ENCODE measurements around the gene NBEAL2. TPM values are rescaled to one million over a fixed set of nuclear protein-coding genes. Genes with fewer than 3 reads are reported as not detected.
"Not testable (repeated sequence)": the region's sequence is repeated elsewhere in the genome, so short reads cannot be mapped to it uniquely, and the experiment has no call there.

NBEAL2 gene
- total RNA-seq, 4 donors from 2014 or later = 317 to 865 (median 347) TPM

- no peak for TF ChIP-seq EP300 (IDR thresholded peaks at IDR 0.05)
- WGBS = 86% methylated on average over 1 of the region's 1 CpG
- peaks cover 64% of the 10 kb centered on the region for H3K4me1 ChIP-seq
Observed at GRCh38 chr3:46960835-46961234, 18.6 kb upstream of the NBEAL2 start.

GRCh38 chr3:46962427-46962826 is 17.0 kb upstream of the NBEAL2 start:
- Histone ChIP-seq H3K27ac (no peak overlapping the region), H3K4me3 (no peak overlapping the region), H3K27me3 (no peaks in the 10 kb centered on the region), H3K4me1 (peaks cover 61% of the 10 kb centered on the region), H3K9me3 (no peaks in the 10 kb centered on the region), H3K36me3 (no peaks in the 10 kb centered on the region)
- 96% methylated on average over 1 of the region's 1 CpG for WGBS
- no peak for TF ChIP-seq POLR2AphosphoS5 (IDR thresholded peaks at IDR 0.05)
- TF ChIP-seq POLR2A (IDR thresholded peaks at IDR 0.05) = no peak
- no peak for TF ChIP-seq EP300 (IDR thresholded peaks at IDR 0.05)
- no peak for TF ChIP-seq CTCF (IDR thresholded peaks at IDR 0.05)
- DNase-seq (ENCODE audit: low spot score in 2 of 2) = no peak

More at GRCh38 chr3:46960835-46961234, 18.6 kb upstream of the NBEAL2 start:
- Histone ChIP-seq H3K36me3 (no peaks in the 10 kb centered on the region), H3K27ac (peak overlapping the region; percentile 68), H3K4me3 (no peak overlapping the region), H3K27me3 (no peaks in the 10 kb centered on the region), H3K9me3 (no peaks in the 10 kb centered on the region)
- no peak for DNase-seq (ENCODE audit: low spot score in 2 of 2)

DNA sequence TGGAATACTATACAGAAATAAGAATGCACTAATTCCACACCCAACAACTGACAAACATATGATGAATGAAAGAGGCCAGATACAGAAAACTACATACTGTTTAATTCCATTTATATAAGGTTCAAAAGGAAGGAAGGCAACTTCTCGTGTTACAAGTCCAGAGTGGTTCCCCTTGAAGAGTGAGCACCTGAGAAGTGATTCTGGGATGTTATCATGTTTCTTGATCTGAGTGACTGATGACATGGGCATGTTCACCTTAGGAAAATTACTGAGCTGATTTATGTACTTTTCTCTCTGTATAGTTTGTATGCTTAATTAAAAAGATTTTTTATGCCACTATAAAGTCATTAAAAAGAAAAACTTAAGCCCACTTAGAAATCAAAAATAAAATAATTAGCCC is 16.5 kb upstream of the NBEAL2 start:
- TF ChIP-seq CTCF (IDR thresholded peaks at IDR 0.05) (no peak), POLR2A (IDR thresholded peaks at IDR 0.05) (no peak), EP300 (IDR thresholded peaks at IDR 0.05) (no peak), POLR2AphosphoS5 (IDR thresholded peaks at IDR 0.05) (no peak)
- no peaks in the 10 kb centered on the region for H3K27me3 ChIP-seq
- 54% methylated on average over 1 of the region's 1 CpG for WGBS
- no peak overlapping the region for H3K4me3 ChIP-seq
- no peaks in the 10 kb centered on the region for H3K36me3 ChIP-seq
- H3K27ac ChIP-seq = no peak overlapping the region
- no peak for DNase-seq (ENCODE audit: low spot score in 2 of 2)
- H3K9me3 ChIP-seq = no peaks in the 10 kb centered on the region
- peaks cover 65% of the 10 kb centered on the region for H3K4me1 ChIP-seq

GRCh38 chr3:46964038-46964590 is 15.4 kb upstream of the NBEAL2 start:
- 77% methylated on average over 7 of the region's 36 CpGs for WGBS

GRCh38 chr3:46965151-46965550 is 14.3 kb upstream of the NBEAL2 start:
- Histone ChIP-seq H3K9me3 (no peaks in the 10 kb centered on the region), H3K4me1 (peaks cover 65% of the 10 kb centered on the region), H3K4me3 (no peak overlapping the region), H3K36me3 (no peaks in the 10 kb centered on the region), H3K27me3 (no peaks in the 10 kb centered on the region), H3K27ac (no peak overlapping the region)
- TF ChIP-seq EP300 (IDR thresholded peaks at IDR 0.05) (no peak), CTCF (IDR thresholded peaks at IDR 0.05) (no peak), POLR2A (IDR thresholded peaks at IDR 0.05) (no peak), POLR2AphosphoS5 (IDR thresholded peaks at IDR 0.05) (no peak)
- 75% methylated on average over 6 of the region's 6 CpGs for WGBS
- DNase-seq (ENCODE audit: low spot score in 2 of 2) = no peak

More at GRCh38 chr3:46964038-46964590, 15.4 kb upstream of the NBEAL2 start:
- not testable (repeated sequence) for H3K27me3 ChIP-seq; H3K4me3 ChIP-seq; H3K9me3 ChIP-seq; H3K36me3 ChIP-seq; H3K27ac ChIP-seq; DNase-seq (ENCODE audit: low spot score in 2 of 2)
- peaks cover 70% of the 10 kb centered on the region for H3K4me1 ChIP-seq

- peaks cover 64% of the 10 kb centered on the region for H3K4me1 ChIP-seq
- H3K9me3 ChIP-seq = no peaks in the 10 kb centered on the region
- DNase-seq (ENCODE audit: low spot score in 2 of 2) = no peak
- 70% methylated on average over 5 of the region's 5 CpGs for WGBS
- no peak overlapping the region for H3K27ac ChIP-seq
- H3K36me3 ChIP-seq = peaks cover 6% of the 10 kb centered on the region
- no peak overlapping the region for H3K4me3 ChIP-seq
- TF ChIP-seq POLR2AphosphoS5 (IDR thresholded peaks at IDR 0.05) (no peak), EP300 (IDR thresholded peaks at IDR 0.05) (no peak), CTCF (IDR thresholded peaks at IDR 0.05) (no peak), POLR2A (IDR thresholded peaks at IDR 0.05) (no peak)
- H3K27me3 ChIP-seq = no peaks in the 10 kb centered on the region
Observed at GRCh38 chr3:46966811-46967210, 12.7 kb upstream of the NBEAL2 start.
